Immature natural killer cell (primary cell): ENCODE data around the gene USP17L15. TPM values are rescaled to one million over a fixed set of nuclear protein-coding genes. Genes with fewer than 3 reads are reported as not detected.
"Not testable (repeated sequence)": the region's sequence is repeated elsewhere in the genome, so short reads cannot be mapped to it uniquely, and the experiment has no call there.

Source experiments
- DNase-seq, 3 donors: peaks; one replicate each; pipeline ENCODE4 v3.0.0; 2022; ENCODE audit warnings: mixed read lengths in 1 of 3
- H3K27ac Mint-ChIP-seq, 6 donors: one replicate each; pipeline ENCODE4 v1.8.0; 2020; ENCODE audit warnings: mixed read lengths in 6 of 6, mild to moderate bottlenecking in 5 of 6, inconsistent platforms in 4 of 6, moderate library complexity in 3 of 6
- H3K27me3 Mint-ChIP-seq, 3 donors: one replicate each; pipeline ENCODE4 v1.8.0; 2020 to 2021; ENCODE audit warnings: low read depth in 3 of 3, mild to moderate bottlenecking in 3 of 3, mixed read lengths in 3 of 3, moderate library complexity in 3 of 3, inconsistent platforms in 1 of 3
- H3K36me3 Mint-ChIP-seq, 3 donors: one replicate each; pipeline ENCODE4 v1.8.0; 2020; ENCODE audit warnings: mixed read lengths in 3 of 3, inconsistent platforms in 2 of 3, mild to moderate bottlenecking in 2 of 3
- H3K4me1 Mint-ChIP-seq, 2 donors: one replicate each; pipeline ENCODE4 v1.8.0; 2020; ENCODE audit warnings: inconsistent platforms in 2 of 2, mild to moderate bottlenecking in 2 of 2, mixed read lengths in 2 of 2, moderate library complexity in 1 of 2
- H3K4me3 Mint-ChIP-seq, 5 donors: one replicate each; pipeline ENCODE4 v1.8.0; 2020; ENCODE audit warnings: mild to moderate bottlenecking in 5 of 5, mixed read lengths in 5 of 5, inconsistent platforms in 3 of 5, moderate library complexity in 3 of 5
- H3K9me3 Mint-ChIP-seq, 6 donors: one replicate each; pipeline ENCODE4 v1.8.0; 2020; ENCODE audit warnings: mild to moderate bottlenecking in 6 of 6, mixed read lengths in 6 of 6, inconsistent platforms in 4 of 6, moderate library complexity in 3 of 6
- polyA plus RNA-seq, 3 donors: library from polyadenylated mRNA; unstranded; fragments of 300-500 nt; fragmentation: Illumina TruSeq; gene quantifications; one replicate each; pipeline ENCODE4 v1.2.3, GENCODE V29; 2021

Gene USP17L15
- polyA plus RNA-seq, 3 donors from 2014 or later: not detected

DNA sequence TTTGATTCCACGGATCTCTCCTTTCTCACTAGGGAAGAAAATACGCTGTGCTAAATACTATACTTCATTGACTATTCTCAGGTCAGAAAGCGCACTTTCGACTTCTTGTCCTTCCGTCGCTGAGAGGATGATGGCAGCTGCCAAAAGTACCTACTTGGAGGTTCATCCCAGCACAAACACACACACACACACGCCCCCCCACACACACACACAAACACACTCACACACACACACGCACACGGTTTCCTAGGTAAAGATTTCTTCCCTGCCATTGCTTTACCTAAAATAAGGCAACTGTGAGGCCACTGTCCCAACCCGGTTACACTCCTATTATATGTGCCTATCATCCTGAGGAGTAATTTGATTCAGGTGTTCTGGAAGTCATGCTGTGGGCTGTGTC, 37.5 kb downstream of the USP17L15 start:
- H3K9me3 Mint-ChIP-seq, H3K4me1 Mint-ChIP-seq, H3K4me3 Mint-ChIP-seq, H3K27me3 Mint-ChIP-seq, H3K36me3 Mint-ChIP-seq, H3K27ac Mint-ChIP-seq: not testable (repeated sequence)
- DNase-seq: peak in 1 of 3 donors; percentile 6

Other genes with a start within 250 kb of the USP17L15 start
- not detected for gene FAM90A26, start 64.0 kb upstream of the USP17L15 start, polyA plus RNA-seq
- not detected for gene USP17L10, start 23.7 kb upstream of the USP17L15 start, polyA plus RNA-seq
- not detected for gene USP17L11, start 19.0 kb upstream of the USP17L15 start, polyA plus RNA-seq
- gene USP17L12, start 14.2 kb upstream of the USP17L15 start, polyA plus RNA-seq: not detected
- gene USP17L13, start 9.5 kb upstream of the USP17L15 start, polyA plus RNA-seq: not detected
- gene USP17L17, start 9.5 kb downstream of the USP17L15 start, polyA plus RNA-seq: not detected
- gene USP17L18, start 14.2 kb downstream of the USP17L15 start, polyA plus RNA-seq: not detected
- gene USP17L19, start 19.0 kb downstream of the USP17L15 start, polyA plus RNA-seq: not detected
- not detected for gene USP17L20, start 23.7 kb downstream of the USP17L15 start, polyA plus RNA-seq
- gene USP17L21, start 28.5 kb downstream of the USP17L15 start, polyA plus RNA-seq: not detected
- gene USP17L22, start 33.2 kb downstream of the USP17L15 start, polyA plus RNA-seq: not detected
- not detected for gene USP17L24, start 90.8 kb downstream of the USP17L15 start, polyA plus RNA-seq
- gene USP17L25, start 95.5 kb downstream of the USP17L15 start, polyA plus RNA-seq: not detected
- not detected for gene USP17L26, start 100.3 kb downstream of the USP17L15 start, polyA plus RNA-seq
- not detected for gene USP17L5, start 105.0 kb downstream of the USP17L15 start, polyA plus RNA-seq
- not detected for gene USP17L27, start 109.8 kb downstream of the USP17L15 start, polyA plus RNA-seq
- not detected for gene USP17L28, start 114.5 kb downstream of the USP17L15 start, polyA plus RNA-seq
- gene USP17L29, start 119.3 kb downstream of the USP17L15 start, polyA plus RNA-seq: not detected
- not detected for gene USP17L30, start 128.7 kb downstream of the USP17L15 start, polyA plus RNA-seq
- not detected for gene DEFB131A, start 210.0 kb downstream of the USP17L15 start, polyA plus RNA-seq